ENCODE measurements around the gene TUG1. TPM values are rescaled to one million over a fixed set of nuclear protein-coding genes. Genes with fewer than 3 reads are reported as not detected.

Gene TUG1
- total and polyA plus RNA-seq, 2 donors (not counting 3 experiments of a cell fraction or from before 2014, with no cell fraction given): 77.1 to 85.9 TPM

- DNase-seq (ENCODE audit: low read depth, low spot score): no peak
- H3K4me2 ChIP-seq (ENCODE audit: insufficient read depth, low read length): no peak overlapping the region
- H3K4me1 ChIP-seq (ENCODE audit: control insufficient read depth, extremely low read depth, insufficient read depth, low read length): no peaks in the 10 kb centered on the region
- no peaks in the 10 kb centered on the region for H3K9me3 ChIP-seq (replicated peaks; ENCODE audit: control insufficient read depth, insufficient read depth, low read length)
- no peak overlapping the region for H2AFZ ChIP-seq (ENCODE audit: low read depth, low read length)
- H3K4me3 ChIP-seq (replicated peaks in 1 of 3; ENCODE audit: insufficient read depth in 1 of 3, low read depth in 1 of 3, low read length in 3 of 3): no peak overlapping the region
- no peaks in the 10 kb centered on the region for H3K9me1 ChIP-seq (replicated peaks; ENCODE audit: control insufficient read depth, extremely low read depth, insufficient read depth, low read length)
- ChIA-PET POLR2A (interaction anchor here (0.7 kb wide), 1 partner anchor 352 kb away, joined by 5 read pairs; no protein-coding TSS in a partner anchor), CTCF (interaction anchor here (1.0 to 1.1 kb wide), 2 partner anchors 11 to 77 kb away, joined by 3 read pairs; no protein-coding TSS in a partner anchor)
- dilution Hi-C loops (cut with MboI; ENCODE audit: extremely low pct_ligation_motif_present, low sequenced_read_pairs): no loop called here
- no peaks in the 10 kb centered on the region for H3K79me2 ChIP-seq (ENCODE audit: control insufficient read depth, insufficient read depth, low read length)
- no peaks in the 10 kb centered on the region for H3K27me3 ChIP-seq (ENCODE audit: control insufficient read depth in 2 of 2, insufficient read depth in 2 of 2, low read length in 2 of 2)
- intact Hi-C loops (cut with micrococcal nuclease): no loop called here
- no peak overlapping the region for H3K27ac ChIP-seq (ENCODE audit: insufficient read depth, low read depth, low read length)
- no TSS peak for BruUV-seq (replicated peaks)
- TF ChIP-seq MAX (IDR thresholded peaks at IDR 0.05; ENCODE audit: insufficient read depth, insufficient read length): no peak
- TF ChIP-seq GATA2 (IDR thresholded peaks at IDR 0.05; ENCODE audit: insufficient read depth, insufficient read length, low read depth, low read length): no peak
- no peak for TF ChIP-seq JUN (IDR thresholded peaks at IDR 0.05; ENCODE audit: borderline replicate concordance, insufficient read depth, insufficient read length, low read depth)
- no peak for TF ChIP-seq MYC (IDR thresholded peaks at IDR 0.05; ENCODE audit: low read depth, low read length)
- no peak for TF ChIP-seq FOS (IDR thresholded peaks at IDR 0.05; ENCODE audit: borderline replicate concordance, insufficient read depth, low read length)
- no peak for TF ChIP-seq POLR2A (IDR thresholded peaks at IDR 0.05; ENCODE audit: low read depth, low read length)
- TF ChIP-seq EZH2 (IDR thresholded peaks at IDR 0.05; ENCODE audit: borderline replicate concordance, low read depth, low read length, severe bottlenecking): no peak
- no peak for TF ChIP-seq CTCF (IDR thresholded peaks at IDR 0.05; ENCODE audit: extremely low read depth in 1 of 2, insufficient read depth in 1 of 2, low read depth in 1 of 2, low read length in 2 of 2)
- no peaks in the 10 kb centered on the region for H4K20me1 ChIP-seq (replicated peaks; ENCODE audit: control insufficient read depth, extremely low read depth, insufficient read depth, low read length)
- no peaks in the 10 kb centered on the region for H3K36me3 ChIP-seq (ENCODE audit: control insufficient read depth in 2 of 2, extremely low read depth in 1 of 2, insufficient read depth in 2 of 2, low read length in 2 of 2)
- no peak overlapping the region for H3K9ac ChIP-seq (replicated peaks; ENCODE audit: extremely low read depth, insufficient read depth, low read length)
- FAIRE-seq: no peak
These were observed 36.5 kb downstream of the TUG1 start for GRCh38 chr22:31005535-31005934.
